GM18907 (cell line): ENCODE measurements around the gene RAI14.
"Not testable (repeated sequence)": the region's sequence is repeated elsewhere in the genome, so short reads cannot be mapped to it uniquely, and the experiment has no call there.

ENCODE experiments used
- ATAC-seq: cut with Tn5 transposase; IDR thresholded peaks from one replicate; pipeline ENCODE4 v1.9.1; 2021; ENCODE audit warnings: mild to moderate bottlenecking, moderate library complexity; ENCODE audit not compliant: unreplicated experiment

RAI14 gene

GRCh38 chr5:34697308-34698108 is 41.4 kb downstream of the RAI14 start:
- ATAC-seq, result no peak

- ATAC-seq, result no peak
These were observed 41.9 kb downstream of the RAI14 start for GRCh38 chr5:34698109-34698419.

GRCh38 chr5:34698754-34699153 is 42.6 kb downstream of the RAI14 start:
- no peak for ATAC-seq

DNA sequence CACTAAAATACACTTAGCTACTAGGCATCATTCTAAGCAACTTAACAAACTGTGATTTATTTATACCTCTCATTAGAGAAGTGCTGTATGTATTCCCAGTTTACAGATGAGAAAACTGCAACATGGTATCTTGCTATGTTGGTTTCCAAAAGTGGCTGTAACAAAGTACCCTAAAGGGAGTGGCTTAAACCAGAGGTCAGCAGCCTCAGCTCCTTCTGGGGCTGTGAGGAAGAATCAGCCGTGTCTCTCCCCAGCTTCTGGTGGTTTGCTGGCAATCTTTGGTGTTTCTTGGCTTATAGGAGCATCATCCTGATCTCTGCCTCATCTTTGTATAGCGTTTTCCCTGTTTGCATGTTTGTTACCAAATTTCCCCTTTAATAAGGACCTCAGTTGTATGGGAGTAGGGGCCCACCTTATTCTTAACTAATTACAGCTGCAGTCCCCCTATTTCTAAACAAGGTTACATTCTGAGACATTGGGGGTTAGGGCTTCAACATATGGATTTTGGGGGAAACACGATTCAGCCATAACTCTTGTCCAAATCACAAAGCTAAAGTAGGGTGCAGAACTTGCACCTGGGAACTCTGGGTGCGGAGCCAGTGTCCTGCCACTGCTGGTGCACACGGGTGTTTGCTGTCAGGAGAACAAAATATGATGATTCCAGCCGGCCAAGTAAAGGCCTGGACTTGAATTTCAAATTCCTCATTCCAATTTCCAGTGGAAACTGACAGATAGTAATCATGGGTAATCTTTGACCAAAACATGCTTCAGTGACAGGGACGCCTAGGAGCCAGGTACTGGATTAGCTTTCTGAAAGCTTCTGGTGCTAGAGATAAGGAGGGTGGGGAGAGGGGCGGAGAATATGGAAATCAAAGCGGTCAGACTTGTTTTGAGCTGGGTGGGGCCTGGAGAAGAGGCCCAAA is 43.3 kb downstream of the RAI14 start:
- ATAC-seq, result no peak

- ATAC-seq, result no peak
These were observed 43.9 kb downstream of the RAI14 start for GRCh38 chr5:34700078-34700452.

DNA sequence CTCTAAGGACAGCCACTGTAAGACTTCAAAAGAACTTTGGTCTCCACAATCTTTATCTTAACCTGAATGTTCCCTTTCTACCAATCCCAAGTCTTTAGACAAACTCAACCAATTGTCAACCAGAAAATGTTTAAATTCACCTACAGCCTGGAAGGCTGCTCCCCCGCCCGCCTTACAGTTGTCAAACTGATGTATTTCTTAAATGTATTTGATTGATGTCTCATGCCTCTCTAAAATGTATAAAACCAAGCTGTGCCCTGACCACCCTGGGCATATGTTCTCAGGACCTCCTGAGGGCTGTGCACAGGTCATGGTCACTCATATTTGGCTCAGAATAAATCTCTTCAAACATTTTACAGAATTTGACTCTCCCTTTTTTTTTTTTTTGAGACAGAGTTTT is 45.3 kb downstream of the RAI14 start:
- not testable (repeated sequence) for ATAC-seq

GRCh38 chr5:34703767-34704713 is 47.9 kb downstream of the RAI14 start:
- no peak for ATAC-seq

DNA sequence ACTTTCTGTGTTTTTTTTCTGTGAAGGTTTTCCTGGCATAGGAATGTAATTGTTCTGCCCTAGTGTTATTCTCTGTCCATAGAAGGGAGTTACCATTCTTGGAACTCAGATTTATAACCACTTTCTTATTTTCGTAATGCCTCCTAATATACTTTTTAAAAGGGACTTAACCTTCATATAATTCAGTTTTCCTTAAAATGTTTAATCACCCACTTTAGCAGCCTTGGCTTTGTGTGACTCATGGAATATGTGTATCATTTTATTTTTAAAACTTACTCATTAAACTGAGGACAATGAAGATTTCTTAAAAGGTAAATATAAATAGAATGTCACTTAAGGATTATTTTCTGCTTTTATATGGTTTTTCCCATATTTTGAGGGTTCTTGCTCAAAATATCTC is 50.0 kb downstream of the RAI14 start:
- no peak for ATAC-seq

GRCh38 chr5:34707451-34708107 is 51.5 kb downstream of the RAI14 start:
- no peak for ATAC-seq

DNA sequence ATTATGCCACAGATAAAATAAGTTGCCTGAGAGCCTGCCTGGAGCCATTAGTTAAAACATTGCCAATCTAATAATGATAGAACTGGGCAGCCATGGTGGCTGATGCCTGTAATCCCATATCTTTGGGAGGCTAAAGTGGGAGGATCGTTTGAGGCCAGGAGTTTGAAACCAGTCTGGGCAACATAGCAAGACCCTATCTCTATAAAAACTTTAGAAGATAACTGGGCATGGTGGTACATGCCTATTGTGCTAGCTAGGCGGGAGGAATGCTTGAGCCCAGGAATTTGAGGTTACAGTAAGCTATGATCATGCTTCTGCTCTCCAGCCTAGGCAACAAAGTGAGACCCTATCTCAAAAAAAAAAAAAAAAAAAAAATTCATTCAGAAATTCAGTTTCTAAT is 52.6 kb downstream of the RAI14 start:
- no peak for ATAC-seq

DNA sequence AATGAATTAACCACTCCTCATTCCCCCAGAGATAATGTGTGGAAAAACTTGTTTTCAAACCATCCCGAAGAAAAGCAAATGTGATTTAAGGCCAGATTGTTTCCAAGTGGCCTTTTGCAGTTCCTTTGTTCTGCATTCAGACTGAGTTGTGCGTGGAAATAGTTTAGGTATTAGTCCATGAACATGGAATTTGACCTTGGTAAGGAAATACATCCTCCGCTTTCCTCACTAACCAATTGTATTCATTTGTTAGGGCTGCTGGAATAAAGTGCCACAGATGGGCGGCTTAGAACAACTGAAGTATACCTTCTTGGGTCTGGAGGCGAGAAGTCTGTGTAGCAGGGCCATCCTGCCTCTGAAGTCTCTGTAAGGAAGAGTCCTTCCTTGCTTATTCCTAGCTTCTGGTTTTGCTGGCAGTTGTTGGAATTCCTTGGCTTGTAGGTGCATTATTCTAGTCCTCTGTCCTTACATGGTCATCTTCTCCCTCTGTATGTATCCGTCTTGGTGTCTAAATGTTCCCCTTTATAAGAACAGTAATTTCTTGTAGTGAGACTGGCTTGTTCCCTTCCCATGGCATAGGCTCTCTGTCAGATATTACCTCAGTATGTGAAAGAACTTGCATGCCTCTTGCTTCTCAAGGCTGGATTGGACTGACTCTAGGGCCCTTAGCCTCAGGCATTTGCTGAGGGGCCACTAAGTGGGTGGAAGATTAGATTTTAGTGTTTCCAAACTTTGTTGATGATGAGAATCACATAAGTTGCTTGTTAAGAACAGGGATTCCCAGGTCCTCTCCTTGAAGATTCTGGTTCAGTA is 53.9 kb downstream of the RAI14 start:
- ATAC-seq, result no peak

- no peak for ATAC-seq
These were observed 56.4 kb downstream of the RAI14 start for GRCh38 chr5:34712565-34712964.

DNA sequence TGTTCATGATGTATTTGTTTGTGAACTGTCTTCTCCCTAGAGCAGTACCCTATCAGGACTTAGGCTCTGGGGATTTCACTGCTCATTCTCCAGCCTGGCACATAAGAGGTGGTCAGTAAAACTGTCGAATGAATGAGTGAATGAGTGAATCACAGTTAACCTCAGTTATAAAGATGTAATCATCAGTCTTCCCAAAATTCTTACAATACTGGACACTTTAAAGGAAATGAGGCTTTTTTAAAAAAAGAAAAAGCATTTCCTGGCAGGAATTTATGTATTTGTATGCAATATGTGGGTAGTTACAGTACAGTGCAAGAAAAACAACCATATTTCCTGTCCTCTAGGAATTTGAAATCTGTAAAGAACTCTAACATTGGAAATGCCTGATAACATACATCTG is 59.6 kb downstream of the RAI14 start:
- ATAC-seq, result no peak

DNA sequence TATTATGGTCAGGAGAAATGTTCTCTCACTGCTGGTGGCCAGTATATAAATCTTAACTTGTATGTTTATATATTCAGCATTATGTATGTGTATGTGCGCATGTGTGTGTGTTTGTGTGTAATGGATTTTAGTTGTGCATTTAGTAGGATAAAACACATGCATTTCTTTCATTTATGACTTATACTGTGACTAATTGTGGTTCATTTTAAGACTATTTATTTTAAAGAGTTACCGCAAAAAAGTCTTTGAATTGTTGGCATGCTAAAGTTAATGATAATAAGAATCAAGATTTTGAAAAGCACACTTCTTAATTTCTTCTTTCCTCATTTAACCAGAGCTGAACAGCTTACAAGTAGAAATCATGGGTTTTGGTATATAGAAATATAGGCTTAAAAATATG is 60.9 kb downstream of the RAI14 start:
- no peak for ATAC-seq

GRCh38 chr5:34717426-34718327 is 61.5 kb downstream of the RAI14 start:
- no peak for ATAC-seq

DNA sequence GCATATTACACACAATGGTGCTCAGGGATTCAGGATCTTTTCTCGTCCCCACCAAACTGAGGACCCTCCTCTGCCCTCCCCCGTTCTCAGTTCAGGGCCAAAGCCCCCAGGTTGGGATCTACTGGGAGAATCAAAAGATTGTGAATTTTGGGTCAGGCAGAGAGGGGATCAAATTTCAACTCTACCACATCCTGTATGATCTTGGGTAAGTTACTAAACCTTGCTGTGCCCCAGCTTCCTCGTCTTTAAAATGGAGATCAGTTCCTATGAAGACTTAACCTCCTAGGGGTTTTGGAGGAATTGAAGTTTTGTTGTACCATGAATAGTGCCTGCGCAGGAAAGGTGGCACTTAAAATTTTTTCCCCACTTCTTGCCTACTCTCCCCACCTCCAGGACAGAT is 62.4 kb downstream of the RAI14 start:
- ATAC-seq, result no peak

DNA sequence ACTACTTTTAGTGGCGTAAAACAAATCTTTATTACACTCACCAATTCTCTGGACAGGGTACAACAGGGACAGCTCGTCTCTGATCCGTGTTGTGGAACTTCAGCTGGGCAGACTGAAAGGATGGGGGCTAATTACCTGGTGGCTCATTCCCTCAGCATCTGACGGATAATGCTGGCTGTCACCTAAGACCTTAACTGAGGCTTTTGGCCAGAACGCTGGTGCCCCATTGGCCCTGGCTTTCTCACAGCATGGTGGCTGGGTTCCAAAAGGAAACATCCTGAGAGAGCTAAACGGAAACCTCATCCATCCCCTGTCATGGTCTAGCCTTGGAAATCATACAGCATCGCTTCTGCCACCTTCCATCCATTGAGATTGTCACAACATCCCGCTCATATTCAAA is 62.9 kb downstream of the RAI14 start:
- no peak for ATAC-seq

- ATAC-seq, result no peak
These were observed 65.2 kb downstream of the RAI14 start for GRCh38 chr5:34721327-34721726.

DNA sequence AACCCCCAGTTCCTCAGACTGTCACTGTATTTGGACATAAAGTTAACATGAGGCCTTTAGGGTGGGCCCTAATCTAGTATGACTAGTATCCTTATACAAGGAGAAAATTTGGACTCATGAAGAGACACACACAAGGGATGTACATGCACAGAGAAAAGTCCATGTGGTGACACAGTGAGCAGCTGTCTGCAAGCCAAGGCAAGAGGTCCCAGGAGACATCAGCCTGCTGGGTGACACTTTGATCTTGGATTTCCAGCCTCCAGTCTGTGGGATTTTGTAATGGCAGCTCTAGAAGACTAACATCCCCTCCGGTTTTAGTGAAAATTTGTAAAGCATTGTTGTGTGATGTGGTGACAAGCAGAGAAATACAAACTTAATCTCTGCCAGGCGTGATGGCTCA is 66.1 kb downstream of the RAI14 start:
- ATAC-seq, result no peak
